ENCODE measurements around the gene NTRK3.

Gene NTRK3

DNA sequence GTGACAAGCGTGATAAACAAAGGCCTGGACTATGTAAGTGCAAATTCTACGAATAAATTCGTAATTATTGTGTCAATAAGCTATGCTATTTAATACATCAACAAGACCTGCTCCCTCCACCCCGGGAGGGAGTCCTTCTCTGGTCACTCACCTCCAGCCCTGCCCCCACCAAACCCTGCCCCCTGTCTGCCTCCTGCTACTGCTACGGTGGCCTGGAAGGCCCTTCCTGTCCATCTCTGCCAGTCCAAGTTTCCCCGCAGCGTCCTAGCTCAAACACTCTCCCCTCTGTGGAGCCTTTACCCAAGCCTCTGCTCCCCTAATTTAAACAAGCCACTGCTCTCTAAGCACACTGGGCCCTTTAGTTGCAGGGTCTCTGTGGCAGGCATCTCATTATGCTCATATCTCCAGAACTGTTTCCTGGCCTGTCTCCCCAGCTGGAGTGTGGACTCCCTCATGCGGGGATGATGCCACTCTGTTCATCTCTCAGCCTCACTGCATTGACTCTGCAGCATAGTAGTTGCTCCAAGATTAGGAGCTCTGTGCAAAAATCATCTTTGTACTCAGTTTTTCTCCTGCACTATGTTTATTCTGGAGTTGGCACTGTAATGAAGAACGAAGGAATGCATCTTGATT lies 241.2 kb downstream of the NTRK3 start:
- H3K4me2 ChIP-seq (ENCODE audit: low read length) = no peak overlapping the region
- no peak overlapping the region for H3K27ac ChIP-seq (ENCODE audit: low read depth, low read length)
- no peaks in the 10 kb centered on the region for H3K27me3 ChIP-seq (ENCODE audit: control insufficient read depth, low read length)
- no peaks in the 10 kb centered on the region for H3K9me3 ChIP-seq (ENCODE audit: control insufficient read depth, insufficient read depth, low read length)
- no peaks in the 10 kb centered on the region for H3K79me2 ChIP-seq (ENCODE audit: control insufficient read depth, low read length)
- no peaks in the 10 kb centered on the region for H3K36me3 ChIP-seq (ENCODE audit: control insufficient read depth, low read length)
- no peak for TF ChIP-seq EZH2phosphoT487 (IDR thresholded peaks at IDR 0.05; ENCODE audit: borderline replicate concordance, low read length)
- TF ChIP-seq, protein P1, sequence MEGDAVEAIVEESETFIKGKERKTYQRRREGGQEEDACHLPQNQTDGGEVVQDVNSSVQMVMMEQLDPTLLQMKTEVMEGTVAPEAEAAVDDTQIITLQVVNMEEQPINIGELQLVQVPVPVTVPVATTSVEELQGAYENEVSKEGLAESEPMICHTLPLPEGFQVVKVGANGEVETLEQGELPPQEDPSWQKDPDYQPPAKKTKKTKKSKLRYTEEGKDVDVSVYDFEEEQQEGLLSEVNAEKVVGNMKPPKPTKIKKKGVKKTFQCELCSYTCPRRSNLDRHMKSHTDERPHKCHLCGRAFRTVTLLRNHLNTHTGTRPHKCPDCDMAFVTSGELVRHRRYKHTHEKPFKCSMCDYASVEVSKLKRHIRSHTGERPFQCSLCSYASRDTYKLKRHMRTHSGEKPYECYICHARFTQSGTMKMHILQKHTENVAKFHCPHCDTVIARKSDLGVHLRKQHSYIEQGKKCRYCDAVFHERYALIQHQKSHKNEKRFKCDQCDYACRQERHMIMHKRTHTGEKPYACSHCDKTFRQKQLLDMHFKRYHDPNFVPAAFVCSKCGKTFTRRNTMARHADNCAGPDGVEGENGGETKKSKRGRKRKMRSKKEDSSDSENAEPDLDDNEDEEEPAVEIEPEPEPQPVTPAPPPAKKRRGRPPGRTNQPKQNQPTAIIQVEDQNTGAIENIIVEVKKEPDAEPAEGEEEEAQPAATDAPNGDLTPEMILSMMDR (IDR thresholded peaks at IDR 0.05; ENCODE audit: low read depth, low read length, poor library complexity, severe bottlenecking) = no peak
- no peaks in the 10 kb centered on the region for H3K4me1 ChIP-seq (ENCODE audit: control insufficient read depth, low read length)
- no peaks in the 10 kb centered on the region for H3K9me2 ChIP-seq (replicated peaks; ENCODE audit: control insufficient read depth, low read length)
- H3F3A ChIP-seq (ENCODE audit: control insufficient read depth, insufficient read depth) = no peaks in the 10 kb centered on the region
- H3K4me3 ChIP-seq (ENCODE audit: low read length) = no peak overlapping the region
- H4K20me1 ChIP-seq (ENCODE audit: control insufficient read depth, insufficient read depth, low read depth, low read length) = no peaks in the 10 kb centered on the region

DNA sequence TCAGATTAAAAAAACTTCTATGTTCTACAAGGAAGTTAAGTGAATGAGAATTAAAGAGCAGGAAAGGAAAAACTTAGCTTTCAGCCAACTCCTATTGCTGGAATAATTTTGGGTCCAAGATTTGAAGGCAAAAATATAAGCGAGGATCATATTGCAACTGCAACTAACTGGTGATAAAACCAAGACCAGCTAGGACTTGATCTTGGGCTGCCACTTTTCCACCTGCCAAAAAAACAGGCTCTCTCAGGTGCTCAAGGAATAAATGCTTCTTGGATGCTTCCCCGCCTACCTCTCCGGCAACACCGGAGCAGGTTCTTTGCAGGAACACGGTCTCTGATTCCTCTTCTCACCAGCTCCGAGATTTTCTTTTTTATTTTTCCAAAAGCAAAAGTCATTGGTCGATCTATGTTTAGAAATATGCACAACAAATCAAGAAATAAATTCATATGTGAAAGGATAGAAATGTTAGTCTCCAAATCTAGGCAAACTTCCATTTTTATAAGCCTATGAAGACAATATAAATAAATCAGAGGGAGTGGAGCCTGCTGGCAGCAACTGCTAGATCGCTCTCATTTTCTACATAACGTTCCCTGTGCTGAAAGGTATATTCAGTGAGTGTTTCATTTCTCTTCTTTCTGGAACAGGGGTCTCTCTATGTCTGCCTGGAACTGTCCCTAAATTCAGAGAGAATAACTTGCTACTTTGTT lies 241.9 kb downstream of the NTRK3 start:
- Histone ChIP-seq H3K4me1 (ENCODE audit: control insufficient read depth, low read length) (no peaks in the 10 kb centered on the region), H3K4me3 (ENCODE audit: low read length) (no peak overlapping the region), H3K27me3 (ENCODE audit: control insufficient read depth, low read length) (no peaks in the 10 kb centered on the region), H3K4me2 (ENCODE audit: low read length) (no peak overlapping the region), H3F3A (ENCODE audit: control insufficient read depth, insufficient read depth) (no peaks in the 10 kb centered on the region), H3K79me2 (ENCODE audit: control insufficient read depth, low read length) (no peaks in the 10 kb centered on the region), H4K20me1 (ENCODE audit: control insufficient read depth, insufficient read depth, low read depth, low read length) (no peaks in the 10 kb centered on the region), H3K9me2 (replicated peaks; ENCODE audit: control insufficient read depth, low read length) (no peaks in the 10 kb centered on the region), H3K36me3 (ENCODE audit: control insufficient read depth, low read length) (no peaks in the 10 kb centered on the region), H3K27ac (ENCODE audit: low read depth, low read length) (no peak overlapping the region), H3K9me3 (ENCODE audit: control insufficient read depth, insufficient read depth, low read length) (no peaks in the 10 kb centered on the region)
- TF ChIP-seq, protein P1 (IDR thresholded peaks at IDR 0.05; ENCODE audit: low read depth, low read length, poor library complexity, severe bottlenecking) = no peak
- TF ChIP-seq EZH2phosphoT487 (IDR thresholded peaks at IDR 0.05; ENCODE audit: borderline replicate concordance, low read length) = no peak

DNA sequence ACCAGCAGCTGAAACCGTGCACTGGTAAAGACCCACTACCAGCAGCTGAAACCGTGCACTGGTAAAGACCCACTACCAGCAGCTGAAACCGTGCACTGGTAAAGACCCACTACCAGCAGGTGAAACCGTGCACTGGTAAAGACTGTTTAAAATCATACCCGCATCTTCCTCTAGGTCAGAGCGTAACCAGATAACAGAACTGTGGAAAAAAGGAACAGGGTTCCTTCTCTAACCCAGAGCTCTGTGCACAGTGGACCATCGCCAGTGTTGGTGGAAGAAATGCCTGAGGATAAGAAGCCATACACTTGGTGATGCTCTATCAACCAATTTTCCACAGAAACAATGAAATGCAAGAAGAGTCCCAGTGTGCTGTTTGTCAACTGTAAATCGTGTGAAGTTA lies 243.4 kb downstream of the NTRK3 start:
- Histone ChIP-seq H3F3A (ENCODE audit: control insufficient read depth, insufficient read depth) (no peaks in the 10 kb centered on the region), H3K4me3 (ENCODE audit: low read length) (no peak overlapping the region), H3K4me2 (ENCODE audit: low read length) (no peak overlapping the region), H3K79me2 (ENCODE audit: control insufficient read depth, low read length) (no peaks in the 10 kb centered on the region), H3K27ac (ENCODE audit: low read depth, low read length) (no peak overlapping the region), H3K36me3 (ENCODE audit: control insufficient read depth, low read length) (no peaks in the 10 kb centered on the region), H3K4me1 (ENCODE audit: control insufficient read depth, low read length) (no peaks in the 10 kb centered on the region), H3K9me3 (ENCODE audit: control insufficient read depth, insufficient read depth, low read length) (no peaks in the 10 kb centered on the region), H3K27me3 (ENCODE audit: control insufficient read depth, low read length) (no peaks in the 10 kb centered on the region), H3K9me2 (replicated peaks; ENCODE audit: control insufficient read depth, low read length) (no peaks in the 10 kb centered on the region), H4K20me1 (ENCODE audit: control insufficient read depth, insufficient read depth, low read depth, low read length) (no peaks in the 10 kb centered on the region)
- no peak for TF ChIP-seq EZH2phosphoT487 (IDR thresholded peaks at IDR 0.05; ENCODE audit: borderline replicate concordance, low read length)
- TF ChIP-seq, protein P1 (IDR thresholded peaks at IDR 0.05; ENCODE audit: low read depth, low read length, poor library complexity, severe bottlenecking) = no peak
